GM19463 (cell line): ENCODE results near the gene NEDD4L.

Experiments
- ATAC-seq: cut with Tn5 transposase; IDR thresholded peaks from one replicate; pipeline ENCODE4 v1.9.1; 2021; ENCODE audit warnings: mild to moderate bottlenecking, moderate library complexity; ENCODE audit not compliant: unreplicated experiment

The NEDD4L gene

GRCh38 chr18:58388736-58389135 is 344.7 kb downstream of the NEDD4L start:
- no peak for ATAC-seq

DNA sequence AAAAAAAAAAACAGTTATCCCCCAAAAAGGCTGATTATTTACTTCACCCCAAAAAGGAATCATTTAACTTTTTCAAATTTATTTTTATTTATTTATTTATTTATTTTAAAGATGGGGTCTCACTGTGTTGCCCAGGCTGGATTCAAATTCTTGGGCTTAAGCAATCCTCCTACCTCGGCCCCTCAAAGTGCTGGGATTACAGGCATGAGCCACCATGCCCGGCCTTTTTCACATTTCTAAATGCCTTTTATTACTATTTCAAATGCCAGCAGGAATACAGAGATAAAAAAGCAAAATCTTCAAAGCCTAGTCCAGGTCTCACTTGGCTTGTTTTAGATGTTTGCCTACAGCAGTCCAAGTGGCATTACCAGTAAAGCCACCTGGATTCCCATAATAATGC is 345.7 kb downstream of the NEDD4L start:
- no peak for ATAC-seq

DNA sequence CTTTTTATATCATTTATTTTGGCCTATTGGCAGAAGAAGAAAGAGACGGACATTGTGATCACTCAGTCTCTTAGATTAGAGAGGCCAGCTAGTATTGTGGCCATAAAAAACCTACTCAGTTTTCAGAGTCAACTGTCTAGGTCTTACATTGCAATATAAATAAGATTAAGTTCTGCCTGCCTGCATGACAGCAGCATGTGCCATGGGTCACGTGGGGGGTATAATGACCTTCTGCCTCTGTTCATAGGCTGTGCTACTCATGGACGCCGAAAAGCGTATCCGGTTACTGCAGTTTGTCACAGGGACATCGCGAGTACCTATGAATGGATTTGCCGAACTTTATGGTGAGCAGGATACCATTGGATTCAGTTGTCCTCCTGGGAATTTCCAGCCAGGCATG is 346.4 kb downstream of the NEDD4L start:
- no peak for ATAC-seq

DNA sequence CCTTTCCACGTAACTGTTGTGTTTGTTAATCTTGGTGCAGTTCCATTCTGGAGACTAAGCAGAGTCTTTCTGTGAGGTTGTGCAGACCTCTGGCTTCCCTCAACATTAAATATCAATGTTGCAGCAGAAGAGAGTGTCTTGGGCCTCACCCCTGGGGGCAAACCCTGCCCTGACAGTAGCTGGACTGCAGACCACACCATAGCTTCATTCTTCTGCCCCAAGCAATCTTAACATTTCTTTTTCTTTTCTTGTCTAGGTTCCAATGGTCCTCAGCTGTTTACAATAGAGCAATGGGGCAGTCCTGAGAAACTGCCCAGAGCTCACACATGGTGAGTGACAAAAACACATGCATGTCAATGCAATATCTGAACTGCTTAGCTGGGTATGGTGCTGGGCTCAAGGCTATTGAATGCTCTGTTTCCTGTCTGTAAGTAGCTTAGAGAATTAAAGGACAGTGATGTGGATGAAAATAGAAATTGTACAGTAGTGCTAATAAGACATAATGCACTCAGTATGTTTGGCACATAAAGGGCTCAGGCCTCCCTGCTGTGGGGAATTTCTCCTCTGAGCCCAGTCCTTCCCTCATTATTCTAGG is 347.3 kb downstream of the NEDD4L start:
- ATAC-seq, result no peak

DNA sequence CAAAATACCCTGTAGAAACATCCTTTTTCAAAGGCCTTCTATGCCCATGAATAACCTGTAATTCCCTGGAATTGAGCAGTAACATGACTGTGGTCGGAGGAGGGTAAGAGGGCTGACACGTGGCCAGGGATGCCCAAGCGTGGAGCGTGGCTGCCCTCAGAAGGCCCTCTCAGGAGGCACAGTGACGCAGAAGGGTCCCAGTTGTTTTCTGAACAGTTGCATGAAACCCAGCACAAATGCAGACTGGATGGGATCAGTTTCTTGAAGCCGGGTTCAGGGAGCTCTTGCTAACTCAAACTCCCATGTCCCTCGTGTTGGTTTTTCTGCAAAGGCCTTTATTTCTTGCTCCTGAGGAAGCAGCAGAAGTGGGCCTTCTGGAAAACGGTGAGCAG is 347.9 kb downstream of the NEDD4L start:
- ATAC-seq, result no peak

- no peak for ATAC-seq
These were observed 348.4 kb downstream of the NEDD4L start for GRCh38 chr18:58392324-58393000.

GRCh38 chr18:58393295-58393694 is 349.3 kb downstream of the NEDD4L start:
- no peak for ATAC-seq

DNA sequence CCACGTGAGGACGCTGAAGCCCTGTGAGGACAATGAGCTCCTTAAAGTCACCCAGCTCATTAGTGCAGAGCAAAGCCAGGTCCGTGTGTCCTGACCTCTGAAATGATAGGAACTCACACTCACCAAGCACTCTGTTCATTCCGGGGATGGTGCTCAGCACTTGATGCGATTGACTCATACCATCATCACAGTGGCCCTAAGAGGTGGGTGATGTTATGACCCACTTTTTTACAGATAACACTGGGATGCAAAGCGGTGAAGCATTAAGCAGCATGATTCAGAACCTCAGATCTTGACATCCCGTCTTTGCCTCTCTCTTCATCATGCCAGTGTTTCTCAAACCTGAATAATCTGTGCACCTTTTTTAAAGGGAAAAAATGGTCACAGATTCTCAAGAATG is 350.0 kb downstream of the NEDD4L start:
- ATAC-seq, result no peak

- no peak for ATAC-seq
These were observed 350.8 kb downstream of the NEDD4L start for GRCh38 chr18:58394602-58395425.

- no peak for ATAC-seq
These were observed 352.1 kb downstream of the NEDD4L start for GRCh38 chr18:58396144-58396543.

DNA sequence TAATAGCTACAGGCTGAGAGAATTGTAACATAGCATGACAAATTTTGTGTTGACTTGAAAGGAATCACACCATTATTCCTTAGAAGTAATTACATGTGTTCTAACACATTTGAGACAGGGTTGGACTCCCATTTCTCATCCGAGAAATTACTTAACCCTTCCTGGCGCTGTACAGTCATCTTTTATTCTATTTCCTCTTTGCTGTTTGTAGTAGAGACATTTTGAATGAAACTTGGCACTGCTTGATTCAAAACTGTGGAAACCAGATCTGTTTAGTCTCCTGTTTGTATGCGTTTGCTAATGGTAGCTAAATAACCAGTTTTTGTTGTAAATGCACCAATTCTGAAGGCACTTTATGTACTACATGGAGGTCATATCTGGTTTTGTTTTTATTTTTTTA is 352.9 kb downstream of the NEDD4L start:
- no peak for ATAC-seq

- no peak for ATAC-seq
These were observed 353.5 kb downstream of the NEDD4L start for GRCh38 chr18:58397385-58398132.

DNA sequence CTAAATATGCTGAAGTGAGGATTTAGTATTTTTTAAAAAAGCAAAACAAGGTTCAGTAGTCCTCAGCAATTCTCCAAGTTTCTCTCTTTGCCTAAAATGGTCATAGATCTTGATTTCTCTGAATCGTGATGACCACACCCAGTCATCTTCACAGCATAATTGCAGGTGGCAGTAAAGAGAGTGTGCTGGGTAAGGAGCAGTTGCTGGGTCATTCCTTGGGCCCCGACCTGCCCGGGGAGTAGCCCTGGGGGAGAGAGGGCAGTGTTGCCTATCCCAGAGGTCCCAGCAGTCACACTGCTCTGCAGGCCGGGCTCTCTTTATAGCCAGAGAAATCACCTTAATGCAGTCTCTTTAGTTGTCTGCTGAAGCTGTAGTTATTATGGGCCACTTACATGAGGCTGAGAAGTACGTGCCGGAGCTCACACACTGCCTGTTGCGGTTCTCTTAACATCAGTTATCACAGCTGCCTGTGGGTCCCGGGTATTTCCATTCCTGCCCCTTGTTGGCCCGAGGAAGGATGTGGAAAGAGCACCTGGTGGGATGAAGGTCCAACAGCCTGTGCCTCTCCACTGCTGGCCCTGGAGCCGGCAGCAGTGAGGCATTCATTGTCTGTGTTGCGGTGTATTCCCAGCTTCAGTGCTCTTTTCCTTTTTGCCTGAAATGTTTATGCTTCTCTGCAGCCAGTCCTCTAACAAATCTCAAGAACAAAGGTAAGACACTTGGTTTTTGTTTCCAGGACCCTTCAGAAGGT is 354.8 kb downstream of the NEDD4L start:
- ATAC-seq, result no peak

GRCh38 chr18:58400331-58400870 is 356.4 kb downstream of the NEDD4L start:
- peak; percentile 49 for ATAC-seq

DNA sequence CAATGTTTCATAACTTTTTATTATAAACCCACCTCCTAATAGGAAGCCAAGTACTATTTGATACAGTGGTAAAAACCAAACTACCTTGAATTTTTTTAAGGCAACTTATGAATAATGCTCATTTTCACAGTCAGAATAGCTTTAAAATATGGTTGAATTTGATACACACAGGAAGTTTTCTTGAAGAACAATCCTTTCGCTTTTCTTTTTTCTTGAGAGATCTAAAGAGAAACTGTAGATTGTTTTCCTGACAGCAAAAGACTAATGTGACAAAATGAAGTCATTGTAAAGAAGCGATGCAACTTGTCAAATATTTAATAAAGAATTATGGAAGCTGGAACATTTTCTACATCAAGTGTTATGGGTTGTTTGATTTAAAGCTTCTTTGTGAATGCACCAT is 357.2 kb downstream of the NEDD4L start:
- no peak for ATAC-seq

DNA sequence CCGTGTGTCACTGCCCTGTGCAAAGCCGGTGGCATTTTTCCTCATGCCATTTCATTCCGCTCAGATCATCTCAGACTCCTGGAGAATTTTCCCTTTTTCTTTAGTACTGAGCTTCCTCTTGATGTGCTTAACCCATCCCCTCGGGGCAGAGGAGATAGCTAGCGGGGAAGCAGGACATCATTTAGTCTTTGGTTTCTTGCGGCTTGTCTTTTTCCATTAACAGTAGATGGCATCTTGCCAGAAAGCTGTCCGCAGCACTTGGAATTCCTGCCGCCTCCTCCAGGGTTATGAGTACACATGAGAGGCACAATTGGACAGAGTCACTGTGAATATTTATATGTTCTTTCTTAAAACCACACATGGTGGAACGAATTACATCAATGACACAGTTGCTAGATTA is 358.2 kb downstream of the NEDD4L start:
- no peak for ATAC-seq

GRCh38 chr18:58402951-58403702 is 359.1 kb downstream of the NEDD4L start:
- ATAC-seq, result no peak

DNA sequence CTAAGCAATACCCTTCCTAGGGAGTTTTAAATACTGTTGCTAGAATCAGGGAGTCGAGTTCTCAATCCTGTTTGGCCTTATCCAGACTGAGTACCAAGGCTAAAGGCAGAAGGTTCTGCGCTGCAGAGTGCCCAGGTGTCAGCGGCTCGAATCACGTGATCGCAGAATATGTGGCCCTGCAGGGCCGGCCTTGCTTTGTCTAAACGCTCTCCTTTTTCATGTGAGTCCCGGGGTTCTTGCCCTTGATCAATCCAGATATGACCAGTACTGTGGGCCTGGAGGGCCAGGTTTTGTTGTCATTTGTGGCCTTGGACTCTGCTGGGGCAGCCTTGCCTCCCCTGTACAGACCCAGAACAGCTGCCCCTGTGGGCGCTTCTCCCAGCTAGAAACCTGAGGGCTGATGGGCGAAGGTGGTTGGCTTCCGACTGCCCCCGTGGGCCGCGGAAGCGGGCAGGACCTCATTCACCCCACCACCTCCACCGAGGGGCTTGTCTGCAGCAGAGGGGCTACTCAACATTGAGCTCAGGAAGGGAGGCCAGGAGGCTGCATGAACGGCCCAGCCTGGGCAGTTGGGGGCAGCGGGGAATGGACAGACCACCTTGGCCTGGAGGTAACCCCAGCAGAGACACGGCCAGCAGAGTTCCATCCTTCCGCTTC is 359.9 kb downstream of the NEDD4L start:
- ATAC-seq, result no peak
